Stomach (tissue), 9 donors: ENCODE data around the gene RAC2. TPM values are rescaled to one million over a fixed set of nuclear protein-coding genes. Genes with fewer than 3 reads are reported as not detected.

ENCODE experiments used
- DNase-seq, 2 donors: peaks; one replicate each; pipeline versions ENCODE4 v3.0.0 to v3.0.0-alpha.2; 2013 to 2019
- H3K27ac ChIP-seq, 5 donors: fragments of 200-600 bp in 4 of 5; sonication (generic) in 4 of 5; one replicate each; pipeline ENCODE4 v1.5.1; 2013 to 2019; ENCODE audit warnings: mild to moderate bottlenecking in 1 of 5, moderate library complexity in 1 of 5
- H3K27me3 ChIP-seq, 3 donors: fragments of 200-600 bp; sonication (generic); one replicate each; pipeline ENCODE4 v1.5.1; 2017 to 2019; ENCODE audit warnings: mixed run types in 1 of 3
- H3K36me3 ChIP-seq, 4 donors: fragments of 200-600 bp; sonication (generic); 1 replicate in 3 of 4; 2 replicates in 1 of 4; pipeline ENCODE4 v1.5.1; 2016 to 2019
- H3K4me1 ChIP-seq, 4 donors: fragments of 200-600 bp; sonication (generic); one replicate each; pipeline ENCODE4 v1.5.1; 2016 to 2019
- H3K4me3 ChIP-seq, 4 donors: fragments of 200-600 bp; sonication (generic) in 3 of 4; one replicate each; pipeline ENCODE4 v1.5.1; 2016 to 2019; ENCODE audit warnings: mild to moderate bottlenecking in 1 of 4
- H3K9me3 ChIP-seq, 4 donors: fragments of 200-600 bp; sonication (generic); one replicate each; pipeline ENCODE4 v1.5.1; 2016 to 2019
- CTCF ChIP-seq, 7 experiments: fragments of 450-650 bp in 4 of 7; fragments of 200-600 bp in 3 of 7; sonication (generic) in 3 of 7; IDR thresholded peaks; one replicate each; pipeline ENCODE4 v1.5.1; 2016 to 2019; ENCODE audit warnings: antibody characterized with exemption in 7 of 7, control low read depth in 2 of 7, mild to moderate bottlenecking in 1 of 7
- EP300 ChIP-seq: sonication (generic); formaldehyde crosslinking; IDR thresholded peaks from one replicate; pipeline ENCODE4 v1.6.1; 2017; ENCODE audit warnings: antibody characterized with exemption
- POLR2A ChIP-seq, 4 donors: fragments of 450-650 bp; IDR thresholded peaks; one replicate each; pipeline ENCODE4 v1.6.1; 2016; ENCODE audit warnings: antibody characterized with exemption in 4 of 4, control low read depth in 2 of 4, mild to moderate bottlenecking in 1 of 4, moderate library complexity in 1 of 4
- POLR2AphosphoS5 ChIP-seq, 3 donors: sonication (generic); formaldehyde crosslinking; IDR thresholded peaks; one replicate each; pipeline ENCODE4 v1.6.1; 2016; ENCODE audit warnings: antibody characterized with exemption in 3 of 3
- WGBS, 5 donors: extraction: QIAGEN DNeasy Blood & Tissue Kit in 3 of 5; methylation state at CpG; one replicate each; pipeline versions ENCODE4 v1.1.5 to v1.1.7; 2013 to 2018; 5-methylcytosine and 5-hydroxymethylcytosine counted together
- intact Hi-C: fragments of 100-400 bp; cut with DNase I; formaldehyde crosslinking; loops from one replicate; pipeline ENCODE4 v1.15.1; 2023; ENCODE audit warnings: low total_unique reads
- polyA plus RNA-seq, 3 donors: library from polyadenylated mRNA; stranded (reverse); fragments of 200-250 nt; gene quantifications; one replicate each; pipeline ENCODE4 v1.2.3, GENCODE V29; 2013
- small RNA-seq, 4 donors: library from RNA; depleted of rRNA; stranded (forward); fragments of <200 nt; gene quantifications; one replicate each; pipeline ENCODE3, GENCODE V24; 2016
- total RNA-seq, 5 donors: library from RNA; depleted of rRNA; stranded (reverse); fragments of >200 nt; gene quantifications; one replicate each; pipeline versions ENCODE4 v1.1.0 to v1.2.3, GENCODE V29; 2014 to 2016
- donor health status: healthy with polysubstance abuse.
- donor health status: Bipolar disorder and iron deficiency.
- donor health status: healthy.

RAC2 gene
- total and polyA plus RNA-seq, 8 donors, result 1.8 to 50.4 (median 16.3) TPM

GRCh38 chr22:37177221-37177620 is 66.8 kb downstream of the RAC2 start:
- H3K4me3 ChIP-seq, result no peak overlapping the region
- H3K4me1 ChIP-seq, result peaks cover 34 to 57% (median 49%) of the 10 kb centered on the region in 4 donors
- WGBS, 5 donors, result 67 to 85% (median 72%) methylated on average over 5 of the region's 5 CpGs
- no peaks in the 10 kb centered on the region for H3K27me3 ChIP-seq
- no peak for DNase-seq
- no peaks in the 10 kb centered on the region for H3K9me3 ChIP-seq
- TF ChIP-seq POLR2AphosphoS5 (IDR thresholded peaks at IDR 0.05) (no peak), CTCF (IDR thresholded peaks at IDR 0.05) (no peak), POLR2A (IDR thresholded peaks at IDR 0.05) (no peak), EP300 (no peak)
- intact Hi-C loops, result no loop called here
- H3K36me3 ChIP-seq, result peaks cover 0 to 6% (median 2%) of the 10 kb centered on the region in 4 donors
- peak overlapping the region in 4 of 5 donors; percentile 53 to 73 (median 63) for H3K27ac ChIP-seq

GRCh38 chr22:37176464-37177061 is 67.5 kb downstream of the RAC2 start:
- no peaks in the 10 kb centered on the region for H3K9me3 ChIP-seq
- no peaks in the 10 kb centered on the region for H3K27me3 ChIP-seq
- H3K36me3 ChIP-seq, result no peaks in the 10 kb centered on the region
- intact Hi-C loops, result no loop called here
- H3K4me3 ChIP-seq, result peak overlapping the region in 1 of 4 donors; percentile 14
- 10 to 25% (median 14%) methylated on average over 21 to 23 of the region's 23 CpGs for WGBS, 5 donors
- TF ChIP-seq POLR2A (IDR thresholded peaks at IDR 0.05), result no peak
- TF ChIP-seq POLR2AphosphoS5 (IDR thresholded peaks at IDR 0.05), result peak; percentile 12 to 72 (median 49)
- no peak for TF ChIP-seq EP300
- peak in 1 of 7 experiments; percentile 14 for TF ChIP-seq CTCF (IDR thresholded peaks at IDR 0.05)
- peaks cover 34 to 57% (median 49%) of the 10 kb centered on the region in 4 donors for H3K4me1 ChIP-seq
- peak overlapping the region; percentile 20 to 73 (median 62) for H3K27ac ChIP-seq
- DNase-seq, result peak; percentile 62 to 91

GRCh38 chr22:37175414-37176281 is 68.4 kb downstream of the RAC2 start:
- TF ChIP-seq POLR2AphosphoS5 (IDR thresholded peaks at IDR 0.05) (no peak), EP300 (no peak), CTCF (IDR thresholded peaks at IDR 0.05) (no peak), POLR2A (IDR thresholded peaks at IDR 0.05) (no peak)
- peak overlapping the region in 4 of 5 donors; percentile 53 to 73 (median 63) for H3K27ac ChIP-seq
- peak in 1 of 2 donors; percentile 36 for DNase-seq
- H3K9me3 ChIP-seq, result no peaks in the 10 kb centered on the region
- intact Hi-C loops, result no loop called here
- no peaks in the 10 kb centered on the region for H3K27me3 ChIP-seq
- WGBS, 5 donors, result 53 to 63% (median 59%) methylated on average over 17 to 18 of the region's 18 CpGs
- no peaks in the 10 kb centered on the region for H3K36me3 ChIP-seq
- H3K4me1 ChIP-seq, result peaks cover 34 to 54% (median 49%) of the 10 kb centered on the region in 4 donors
- H3K4me3 ChIP-seq, result no peak overlapping the region

Small RNA genes lying within 50 kb of the gene (small RNA-seq; reads per million reads assigned to genes)
- 0 reads per million in 4 donors for gene Z82188.1

Other genes with a start within 250 kb of the RAC2 start
- 100 to 1,000 TPM in 1 of 5 donors, 10 to 100 TPM in 4; 51.8 to 709 (median 91.4) TPM for gene TST, start 224.8 kb downstream of the RAC2 start, total RNA-seq
- gene TST, start 224.8 kb downstream of the RAC2 start, polyA plus RNA-seq, result 100 to 1,000 TPM in 2 of 3 donors, 10 to 100 TPM in 1; 87.1 to 377 (median 103) TPM
- 1,000 to 10,000 TPM in 1 of 5 donors, 100 to 1,000 TPM in 2, 10 to 100 TPM in 2; 48.3 to 1,943 (median 152) TPM for gene MPST, start 224.5 kb downstream of the RAC2 start, total RNA-seq
- gene MPST, start 224.5 kb downstream of the RAC2 start, polyA plus RNA-seq, result 100 to 1,000 TPM; 123 to 178 (median 172) TPM
- 10 to 100 TPM in 2 of 5 donors, 1 to 10 TPM in 3; 1.8 to 82.8 (median 5.9) TPM for gene KCTD17, start 192.5 kb downstream of the RAC2 start, total RNA-seq
- 10 to 100 TPM in 2 of 3 donors, 1 to 10 TPM in 1; 6.3 to 17.6 (median 12.1) TPM for gene KCTD17, start 192.5 kb downstream of the RAC2 start, polyA plus RNA-seq
- 1 to 10 TPM in 1 of 5 donors, not detected in 4; 1.5 TPM for gene TMPRSS6, start 134.6 kb downstream of the RAC2 start, total RNA-seq
- under 1 TPM; 0.25 to 0.62 (median 0.31) TPM for gene TMPRSS6, start 134.6 kb downstream of the RAC2 start, polyA plus RNA-seq
- gene IL2RB, start 94.4 kb downstream of the RAC2 start, total RNA-seq, result 1 to 10 TPM in 2 of 5 donors, under 1 TPM in 1, not detected in 2; 0.73 to 5.3 (median 5.2) TPM
- gene IL2RB, start 94.4 kb downstream of the RAC2 start, polyA plus RNA-seq, result 1 to 10 TPM in 1 of 3 donors, under 1 TPM in 2; 0.44 to 2.6 (median 0.58) TPM
- 10 to 100 TPM in 1 of 5 donors, 1 to 10 TPM in 2, under 1 TPM in 1, not detected in 1; 0.45 to 10.4 (median 3.0) TPM for gene C1QTNF6, start 56.0 kb downstream of the RAC2 start, total RNA-seq
- 1 to 10 TPM; 2.3 to 4.5 (median 4.1) TPM for gene C1QTNF6, start 56.0 kb downstream of the RAC2 start, polyA plus RNA-seq
- under 1 TPM in 1 of 5 donors, not detected in 4; 0.37 TPM for gene SSTR3, start 31.8 kb downstream of the RAC2 start, total RNA-seq
- under 1 TPM in 2 of 3 donors, not detected in 1; 0.05 to 0.12 TPM for gene SSTR3, start 31.8 kb downstream of the RAC2 start, polyA plus RNA-seq
- gene CYTH4, start 38.2 kb upstream of the RAC2 start, total RNA-seq, result 10 to 100 TPM in 2 of 5 donors, 1 to 10 TPM in 2, not detected in 1; 4.2 to 77.0 (median 12.5) TPM
- 1 to 10 TPM; 1.9 to 6.0 (median 5.0) TPM for gene CYTH4, start 38.2 kb upstream of the RAC2 start, polyA plus RNA-seq
- under 1 TPM in 2 of 5 donors, not detected in 3; 0.18 to 0.89 TPM for gene ELFN2, start 183.2 kb upstream of the RAC2 start, total RNA-seq
- under 1 TPM in 1 of 3 donors, not detected in 2; 0.03 TPM for gene ELFN2, start 183.2 kb upstream of the RAC2 start, polyA plus RNA-seq
- 10 to 100 TPM in 3 of 5 donors, 1 to 10 TPM in 2; 1.7 to 86.4 (median 11.2) TPM for gene MFNG, start 242.1 kb upstream of the RAC2 start, total RNA-seq
- gene MFNG, start 242.1 kb upstream of the RAC2 start, polyA plus RNA-seq, result 10 to 100 TPM in 1 of 3 donors, 1 to 10 TPM in 2; 3.8 to 10.2 (median 6.7) TPM